Measurements from ENCODE around the gene ABCC8.

- TF ChIP-seq EZH2 (IDR thresholded peaks at IDR 0.05; ENCODE audit: insufficient read depth, poor library complexity, severe bottlenecking) (no peak), EZH2phosphoT487 (IDR thresholded peaks at IDR 0.05; ENCODE audit: insufficient read depth, low read depth) (no peak)
These were observed 74.8 kb downstream of the ABCC8 start for GRCh38 chr11:17401841-17402240.

Measured in GM23248 (cell line).